Stimulated activated CD8-positive, alpha-beta memory T cell treated with anti-CD3 and anti-CD28 coated beads, Interleukin-2, amount 100 ng/mL, for 48 hours (primary cell): Measurements from ENCODE around the gene IGFBP2.
A peak's percentile ranks its signal among the peaks of the same experiment; 100 is the strongest.

Experiments
- DNase-seq, 2 donors: peaks; one replicate each; pipeline ENCODE4 v3.0.0-alpha.2; 2020; ENCODE audit warnings: low read depth in 2 of 2

The IGFBP2 gene

DNA sequence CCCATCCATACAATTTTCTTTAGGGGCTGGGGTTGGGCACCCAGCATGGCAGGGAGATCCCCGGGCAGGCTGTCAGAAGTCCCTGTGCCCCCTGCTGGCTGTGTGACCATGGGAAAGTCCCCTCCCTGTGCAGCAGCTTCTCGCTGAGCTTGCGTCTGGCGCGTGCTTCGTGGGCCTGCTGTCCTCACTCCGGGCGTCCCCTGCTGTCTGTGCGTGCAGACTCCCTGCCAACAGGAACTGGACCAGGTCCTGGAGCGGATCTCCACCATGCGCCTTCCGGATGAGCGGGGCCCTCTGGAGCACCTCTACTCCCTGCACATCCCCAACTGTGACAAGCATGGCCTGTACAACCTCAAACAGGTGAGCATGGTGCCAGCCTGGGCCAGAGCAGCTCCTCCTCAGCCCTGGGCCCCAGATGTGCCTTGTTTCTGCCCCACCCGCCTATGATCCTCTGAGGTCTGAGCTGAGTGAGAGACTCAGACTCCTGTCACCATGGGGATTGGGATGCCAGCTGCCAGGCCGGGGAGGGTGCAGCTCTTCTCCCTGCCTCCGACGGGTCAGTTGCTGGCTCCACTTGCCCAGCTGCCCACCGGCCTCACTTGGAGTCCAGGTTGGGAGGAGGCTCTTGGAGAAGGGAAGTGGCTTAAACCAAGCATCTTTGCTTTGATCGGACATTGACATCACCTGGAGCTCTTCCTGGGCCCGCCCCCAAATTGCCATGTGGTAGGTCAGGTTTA is 28.6 kb downstream of the IGFBP2 start:
- DNase-seq = no peak

DNA sequence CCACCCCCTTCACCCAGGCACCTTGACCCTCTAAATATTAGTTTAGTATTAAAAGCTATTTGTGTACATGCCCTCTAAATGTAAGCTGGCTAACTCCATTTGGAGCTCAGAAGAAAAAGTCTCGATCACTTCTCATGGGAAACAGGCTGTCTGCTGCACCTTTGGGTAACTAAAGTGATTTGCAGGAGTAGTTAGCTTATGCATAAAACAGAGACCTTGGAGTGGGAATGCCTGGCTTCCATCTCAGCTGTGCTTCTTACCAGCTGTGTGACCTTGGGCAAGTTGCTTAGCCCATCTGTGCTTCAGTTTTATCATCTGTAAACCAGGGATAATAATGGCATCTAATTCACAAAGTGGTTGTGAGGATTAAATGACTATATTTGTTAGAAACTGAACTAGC is 29.9 kb downstream of the IGFBP2 start:
- DNase-seq = no peak

GRCh38 chr2:216663846-216664245 is 30.6 kb downstream of the IGFBP2 start:
- no peak for DNase-seq

DNA sequence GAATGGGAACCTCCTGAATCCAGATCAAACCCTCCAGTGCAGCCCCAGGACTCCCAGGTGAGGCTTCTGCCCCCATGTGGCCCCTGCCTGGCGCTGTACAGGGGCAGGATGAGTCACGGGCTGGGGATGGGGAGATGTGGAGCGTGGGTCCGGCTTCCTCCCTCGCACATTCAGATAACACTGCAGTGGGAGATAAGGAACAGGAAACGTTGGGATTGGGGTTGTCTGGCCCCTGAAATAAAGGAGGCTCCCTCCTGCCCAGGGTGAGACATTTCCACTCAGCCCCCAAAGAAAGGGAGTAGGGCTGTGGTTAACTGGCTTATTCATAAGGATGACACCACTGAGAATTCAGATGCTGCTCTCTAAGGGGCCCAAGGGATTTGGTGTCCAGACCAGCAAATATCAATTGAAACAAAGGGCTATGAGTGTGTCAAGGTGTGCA is 31.4 kb downstream of the IGFBP2 start:
- no peak for DNase-seq

GRCh38 chr2:216665242-216665641 is 32.0 kb downstream of the IGFBP2 start:
- no peak for DNase-seq

GRCh38 chr2:216665717-216666116 is 32.5 kb downstream of the IGFBP2 start:
- DNase-seq = no peak

DNA sequence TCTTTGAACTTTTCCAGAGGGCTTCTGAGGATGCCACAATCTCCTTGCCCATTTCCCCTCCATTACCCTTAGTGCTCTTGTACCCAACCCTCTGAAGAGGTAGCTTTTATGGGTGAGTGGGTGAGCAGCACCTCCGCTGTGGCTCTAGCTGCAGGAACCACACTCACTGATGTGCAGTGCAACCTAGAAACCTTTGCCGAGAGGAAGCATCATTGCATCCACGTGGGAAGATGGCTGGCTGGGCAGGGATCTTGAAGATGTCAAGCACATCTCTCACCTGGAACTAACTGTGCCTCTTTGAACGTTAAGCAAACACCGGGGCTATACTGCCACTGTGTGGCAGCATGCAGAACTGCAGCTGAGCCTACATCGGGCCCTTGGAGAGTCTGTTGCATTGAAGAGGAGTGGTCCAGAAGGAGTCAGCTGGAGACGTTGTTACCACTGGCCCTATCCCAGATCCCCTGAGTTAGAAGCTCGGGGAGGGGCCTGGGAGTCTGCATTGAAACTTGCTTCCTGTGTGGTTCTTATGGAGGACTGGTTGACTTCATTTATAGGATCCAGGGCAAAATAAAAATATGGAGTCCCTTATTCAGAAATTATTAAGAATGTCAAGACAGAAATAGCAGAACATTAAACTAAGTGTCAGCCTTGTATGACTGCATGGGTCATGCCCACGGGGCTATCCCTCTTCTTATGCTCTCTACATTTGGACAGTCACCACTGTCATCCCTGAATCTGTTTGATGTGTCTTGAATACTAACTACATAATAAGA is 33.4 kb downstream of the IGFBP2 start:
- peak; percentile 16 to 40 for DNase-seq

- DNase-seq = no peak
These were observed 37.3 kb downstream of the IGFBP2 start for GRCh38 chr2:216670266-216671080.

DNA sequence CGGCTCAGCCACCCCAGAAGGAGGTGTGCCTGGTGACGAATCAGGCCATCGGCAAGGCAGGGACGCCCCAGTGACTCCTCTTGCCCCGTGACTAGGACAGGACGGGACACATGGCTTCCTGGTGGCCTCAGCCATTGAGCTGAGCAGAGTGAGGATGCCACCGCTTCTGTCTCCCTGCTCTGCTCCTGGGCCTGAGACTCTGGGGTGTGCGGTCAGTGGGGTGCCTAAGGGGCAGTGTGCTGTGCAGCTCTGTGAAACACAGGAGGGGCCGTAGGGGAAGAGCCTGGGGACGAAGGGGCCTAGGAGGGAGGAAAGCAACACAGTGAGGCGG is 37.8 kb downstream of the IGFBP2 start:
- DNase-seq = no peak

DNA sequence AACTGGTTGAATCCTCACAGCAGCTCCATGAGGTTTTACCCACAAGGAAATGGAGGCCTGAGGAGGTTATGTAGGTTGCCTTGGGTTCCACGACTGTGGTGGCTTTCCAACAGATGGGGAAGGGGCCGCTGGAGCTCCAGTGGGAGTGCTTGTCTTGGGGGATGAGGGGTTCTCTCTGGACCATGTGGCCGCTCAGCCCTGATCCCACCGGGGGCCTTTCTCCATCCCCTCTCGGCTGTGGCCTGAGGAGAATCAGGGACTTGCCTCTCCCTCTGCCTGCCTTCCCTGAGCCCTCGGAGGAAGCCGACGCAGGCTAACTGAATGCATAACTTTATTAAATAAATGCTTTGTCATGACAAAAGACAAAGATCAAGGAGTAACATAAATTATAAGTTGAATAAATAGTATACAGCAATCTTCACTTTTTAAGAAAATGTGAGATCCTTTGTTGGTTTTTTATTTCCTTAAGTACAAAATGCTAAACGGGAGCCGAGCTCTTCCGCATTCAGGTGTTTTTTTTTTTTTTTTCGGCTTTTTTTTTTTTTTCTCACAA is 38.6 kb downstream of the IGFBP2 start:
- DNase-seq = no peak

GRCh38 chr2:216672466-216672865 is 39.2 kb downstream of the IGFBP2 start:
- no peak for DNase-seq

DNA sequence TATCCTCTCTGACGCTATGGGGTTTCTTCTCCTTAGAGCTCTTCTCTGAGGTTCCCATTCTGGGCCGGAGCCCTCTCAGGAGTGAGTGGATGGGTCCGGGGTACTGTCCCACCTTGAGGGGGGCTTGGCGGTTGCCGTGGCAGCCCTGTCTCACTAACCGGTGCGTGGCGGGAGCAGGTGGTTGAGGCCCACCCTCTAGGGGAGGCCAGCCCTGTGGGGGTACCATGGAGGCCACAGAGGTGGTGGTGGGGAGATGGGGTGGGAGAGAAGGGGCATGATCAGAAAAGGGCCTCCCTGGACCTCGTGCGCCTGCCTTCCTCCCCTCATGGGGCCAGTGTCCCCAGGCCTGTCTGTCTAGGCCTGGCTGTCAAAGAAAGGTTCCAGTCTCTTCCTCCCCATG is 39.8 kb downstream of the IGFBP2 start:
- no peak for DNase-seq

DNA sequence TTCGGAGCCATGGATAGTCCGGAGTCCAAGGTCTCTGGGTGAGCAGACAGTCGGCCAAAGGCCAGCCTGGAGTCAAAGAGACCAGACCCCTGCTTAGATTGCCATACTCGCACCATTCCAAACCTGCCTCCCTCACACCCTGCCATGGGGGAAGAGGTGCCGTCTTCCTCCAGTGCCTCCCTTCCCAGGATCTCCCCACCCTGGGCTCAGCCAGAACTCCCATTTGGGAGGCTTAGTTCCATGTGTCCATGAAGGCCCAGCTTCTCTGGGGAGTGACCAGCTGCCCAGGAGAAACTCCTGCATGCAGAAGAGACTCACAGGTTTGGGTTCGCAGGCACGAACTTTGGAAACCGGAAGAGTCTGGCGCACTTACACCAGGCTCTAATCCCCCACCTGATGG is 40.4 kb downstream of the IGFBP2 start:
- DNase-seq = no peak

GRCh38 chr2:216674376-216674775 is 41.2 kb downstream of the IGFBP2 start:
- no peak for DNase-seq

- DNase-seq = no peak
These were observed 43.4 kb downstream of the IGFBP2 start for GRCh38 chr2:216676630-216677029.

DNA sequence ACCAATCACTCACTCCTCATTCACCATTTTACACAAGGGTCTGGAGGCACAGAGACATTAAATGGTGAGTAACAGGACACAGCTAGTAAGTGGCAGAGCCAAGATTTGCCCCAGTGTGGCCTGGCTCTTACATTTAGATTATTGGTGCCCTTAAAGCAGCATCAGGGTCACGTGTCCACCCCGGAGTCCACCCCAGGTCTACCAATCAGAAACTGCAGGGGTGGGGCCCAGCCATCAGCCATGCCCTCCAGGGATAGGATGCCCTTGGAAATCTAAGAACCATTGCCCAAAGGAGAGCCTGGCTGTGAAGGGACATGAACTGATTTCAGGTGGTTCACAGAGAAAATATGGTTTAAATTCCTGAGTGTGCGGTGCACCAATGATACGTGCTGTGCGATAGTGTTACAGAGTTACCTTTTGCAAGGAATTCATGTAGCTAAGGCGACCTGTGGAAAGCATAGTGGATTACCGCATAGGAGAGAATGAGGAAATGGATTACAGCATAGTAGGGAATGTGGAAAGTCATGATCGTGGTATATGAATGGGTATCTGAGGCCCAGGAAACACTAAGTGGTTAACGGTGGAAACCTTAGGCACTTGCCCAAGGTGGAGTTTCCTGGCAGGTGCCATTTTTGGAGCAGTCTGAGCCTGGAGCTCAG is 44.3 kb downstream of the IGFBP2 start:
- DNase-seq = no peak

GRCh38 chr2:216678098-216678465 is 44.9 kb downstream of the IGFBP2 start:
- no peak for DNase-seq

DNA sequence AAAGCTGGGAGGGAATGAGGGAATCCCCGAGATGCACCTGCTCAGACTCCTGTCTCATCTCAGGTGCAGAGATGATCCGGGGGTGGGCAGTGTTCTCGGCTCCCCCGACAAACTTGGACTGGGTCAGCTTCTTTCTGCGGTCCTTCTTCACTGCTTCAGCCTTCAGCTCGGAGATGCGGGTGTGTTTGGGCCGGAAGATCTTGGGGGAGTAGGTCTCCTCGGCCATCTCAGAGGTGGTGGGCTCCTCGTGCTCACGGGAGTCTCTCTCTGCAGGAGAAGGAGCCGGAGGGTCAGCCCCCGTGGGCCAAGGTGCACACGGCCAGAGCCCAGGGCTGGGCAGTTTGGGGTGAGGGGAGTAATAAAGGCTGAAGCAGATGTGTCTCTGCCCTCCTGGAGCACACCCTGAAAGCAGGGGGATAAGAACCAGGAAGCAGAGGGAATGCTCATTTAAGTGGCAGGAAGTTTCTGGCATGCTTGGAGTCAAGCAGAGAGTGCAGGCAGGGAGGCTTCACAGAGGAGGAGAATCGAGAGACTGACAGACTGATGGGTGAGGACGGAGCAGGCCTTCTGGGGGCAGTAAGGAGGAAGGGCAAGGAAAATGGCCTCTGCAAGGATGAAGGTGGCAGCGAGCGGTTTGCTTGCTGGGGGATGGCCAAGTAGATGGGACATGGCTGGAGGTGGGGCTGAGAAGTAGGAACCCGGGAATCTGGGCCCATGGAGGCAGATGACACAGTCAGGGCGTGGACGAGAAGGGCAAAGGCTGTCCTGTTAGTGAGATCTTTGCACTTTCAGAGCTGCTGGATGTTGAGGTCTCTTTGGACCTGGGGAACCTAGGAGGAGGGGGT is 45.8 kb downstream of the IGFBP2 start:
- DNase-seq = no peak

- no peak for DNase-seq
These were observed 46.4 kb downstream of the IGFBP2 start for GRCh38 chr2:216679658-216680024.

DNA sequence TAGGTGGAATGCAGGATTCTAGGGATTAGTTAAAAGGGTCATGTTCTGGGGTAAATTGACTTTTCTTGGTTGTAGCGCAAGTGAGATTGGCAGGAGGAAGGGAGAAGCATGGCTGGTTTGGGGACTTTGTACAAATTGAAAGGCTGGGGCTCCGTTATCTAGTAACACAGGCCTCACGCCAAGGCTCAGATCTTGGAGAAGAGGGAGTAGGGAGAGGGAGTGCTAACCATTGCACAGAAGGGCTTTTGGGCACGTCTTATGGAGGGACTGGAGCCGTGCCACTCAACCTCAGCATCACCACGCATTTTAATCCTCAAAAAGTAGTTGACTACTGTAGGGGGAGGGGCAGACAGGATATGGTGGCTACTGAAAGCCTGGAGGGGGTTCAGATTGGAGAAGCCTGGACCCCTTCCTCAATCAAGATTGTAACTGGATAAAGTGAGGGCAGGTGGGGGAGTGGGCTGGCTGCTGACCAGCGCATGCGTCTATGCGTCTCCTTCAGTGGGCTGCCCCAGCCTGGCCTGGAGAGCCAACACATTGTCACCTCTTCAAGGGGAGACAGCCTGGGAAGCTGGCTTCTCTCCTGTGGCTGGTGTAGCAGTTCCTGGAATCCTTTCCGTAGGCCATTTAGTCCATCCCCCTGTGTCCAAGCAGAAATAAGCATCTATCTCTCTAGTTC is 47.9 kb downstream of the IGFBP2 start:
- DNase-seq = no peak
